MCF 10A (cell line): ENCODE measurements around the gene RPL32. TPM values are rescaled to one million over a fixed set of nuclear protein-coding genes. Genes with fewer than 3 reads are reported as not detected.

Source experiments
- BruUV-seq: library from RNA; stranded (reverse); fragments of 400-500 nt; replicated peaks from 2 replicates; lab custom pipeline; 2021; lab: Mats Ljungman, UMichigan
- CTCF ChIA-PET: fragments of 300-600 bp; sonication (Branson Sonifier 250); formaldehyde crosslinking; extraction: SDS; loops from one replicate; lab custom pipeline; 2021; ENCODE audit warnings: antibody characterized with exemption, inconsistent platforms; lab: Yijun Ruan, JAX
- POLR2A ChIA-PET: fragments of 300-600, 350-650 bp; sonication (Branson Sonifier 250); formaldehyde crosslinking; extraction: SDS; loops from one replicate; lab custom pipeline; 2020; ENCODE audit warnings: antibody characterized with exemption, inconsistent platforms; lab: Yijun Ruan, JAX
- DNase-seq: peaks from one replicate; pipeline ENCODE4 v3.0.0-alpha.2; 2018; ENCODE audit not compliant: unreplicated experiment
- H3K27ac Mint-ChIP-seq: one replicate; pipeline ENCODE4 v1.8.0; 2022; ENCODE audit warnings: mild to moderate bottlenecking, low read depth, mixed read lengths; ENCODE audit not compliant: unreplicated experiment
- H3K27me3 Mint-ChIP-seq: one replicate; pipeline ENCODE4 v1.8.0; 2022; ENCODE audit warnings: mixed read lengths; ENCODE audit not compliant: insufficient read depth, unreplicated experiment
- H3K36me3 Mint-ChIP-seq: one replicate; pipeline ENCODE4 v1.8.0; 2022; ENCODE audit warnings: mild to moderate bottlenecking, moderate library complexity, mixed read lengths; ENCODE audit not compliant: insufficient read depth, unreplicated experiment
- H3K4me1 Mint-ChIP-seq: one replicate; pipeline ENCODE4 v1.8.0; 2022; ENCODE audit warnings: mixed read lengths; ENCODE audit not compliant: insufficient read depth, unreplicated experiment
- H3K4me3 Mint-ChIP-seq: one replicate; pipeline ENCODE4 v1.8.0; 2022; ENCODE audit warnings: mild to moderate bottlenecking, moderate library complexity, mixed read lengths; ENCODE audit not compliant: unreplicated experiment
- H3K9me3 Mint-ChIP-seq: one replicate; pipeline ENCODE4 v1.8.0; 2022; ENCODE audit warnings: mixed read lengths; ENCODE audit not compliant: unreplicated experiment
- CTCF ChIP-seq: fragments of 200-600 bp; IDR thresholded peaks from one replicate; pipeline ENCODE4 v1.8.0; 2022; ENCODE audit warnings: antibody characterized with exemption, mild to moderate bottlenecking; ENCODE audit not compliant: unreplicated experiment
- intact Hi-C: fragments of 100-400 bp; cut with micrococcal nuclease; formaldehyde crosslinking; loops from 2 replicates; pipeline ENCODE4 v1.14.1; 2022
- total RNA-seq: library from RNA; stranded (reverse); gene quantifications from 2 replicates; pipeline ENCODE4 v1.2.3, GENCODE V29; 2022

The RPL32 gene
- total RNA-seq, 1 experiment from 2014 or later = 2,288 TPM

- H3K4me3 Mint-ChIP-seq = no peak overlapping the region
- DNase-seq = peak; percentile 29
- intact Hi-C loops = no loop called here
- POLR2A ChIA-PET = interaction anchor here (0.6 to 4.8 kb wide), 4 partner anchors 10 to 168 kb away, joined by 3 to 39 read pairs (median 3); partner anchors contain the start of genes RPL32 and TMEM40
- no peaks in the 10 kb centered on the region for H3K9me3 Mint-ChIP-seq
- TF ChIP-seq CTCF = no peak
- no peaks in the 10 kb centered on the region for H3K27me3 Mint-ChIP-seq
- no TSS peak for BruUV-seq
- H3K27ac Mint-ChIP-seq = no peak overlapping the region
- H3K36me3 Mint-ChIP-seq = peaks cover 39% of the 10 kb centered on the region
- no peaks in the 10 kb centered on the region for H3K4me1 Mint-ChIP-seq
- CTCF ChIA-PET = interaction anchor here (0.6 to 5.9 kb wide), 8 partner anchors 12 to 149 kb away, joined by 3 to 38 read pairs (median 4); partner anchors contain the start of gene RPL32
These were observed 11.2 kb downstream of the RPL32 start for GRCh38 chr3:12829886-12830784.

- CTCF ChIA-PET = interaction anchor here (0.6 to 5.9 kb wide), 3 partner anchors 12 to 118 kb away, joined by 3 to 38 read pairs (median 4); partner anchors contain the start of gene RPL32
- no peak for TF ChIP-seq CTCF
- peaks cover 32% of the 10 kb centered on the region for H3K36me3 Mint-ChIP-seq
- no peak for DNase-seq
- no peak overlapping the region for H3K4me3 Mint-ChIP-seq
- POLR2A ChIA-PET = interaction anchor here (0.8 to 4.8 kb wide), 2 partner anchors 11 to 22 kb away, joined by 3 to 39 read pairs; partner anchors contain the start of gene RPL32
- H3K9me3 Mint-ChIP-seq = no peaks in the 10 kb centered on the region
- H3K27me3 Mint-ChIP-seq = no peaks in the 10 kb centered on the region
- intact Hi-C loops = no loop called here
- BruUV-seq = no TSS peak
- H3K27ac Mint-ChIP-seq = no peak overlapping the region
- H3K4me1 Mint-ChIP-seq = no peaks in the 10 kb centered on the region
These were observed 12.0 kb downstream of the RPL32 start for GRCh38 chr3:12829404-12829803.

- peak; percentile 5 for DNase-seq
- H3K4me1 Mint-ChIP-seq = no peaks in the 10 kb centered on the region
- no peak overlapping the region for H3K27ac Mint-ChIP-seq
- H3K36me3 Mint-ChIP-seq = peaks cover 25% of the 10 kb centered on the region
- POLR2A ChIA-PET = interaction anchor here (4.8 kb wide), 1 partner anchor 11 kb away, joined by 39 read pairs; the partner anchor contains the start of gene RPL32
- H3K27me3 Mint-ChIP-seq = no peaks in the 10 kb centered on the region
- no peak overlapping the region for H3K4me3 Mint-ChIP-seq
- CTCF ChIA-PET = interaction anchor here (5.9 kb wide), 1 partner anchor 13 kb away, joined by 38 read pairs; the partner anchor contains the start of gene RPL32
- no peak for TF ChIP-seq CTCF
- no peaks in the 10 kb centered on the region for H3K9me3 Mint-ChIP-seq
- BruUV-seq = no TSS peak
- intact Hi-C loops = no loop called here
These were observed 12.6 kb downstream of the RPL32 start for GRCh38 chr3:12828751-12829150.

- Mint-ChIP-seq H3K4me1 (no peaks in the 10 kb centered on the region), H3K27me3 (no peaks in the 10 kb centered on the region), H3K9me3 (no peaks in the 10 kb centered on the region), H3K27ac (no peak overlapping the region), H3K4me3 (no peak overlapping the region), H3K36me3 (no peaks in the 10 kb centered on the region)
- DNase-seq = no peak
- CTCF ChIA-PET = interaction anchor here (0.6 to 3.1 kb wide), 4 partner anchors 16 to 932 kb away, joined by 3 to 15 read pairs (median 4); partner anchors contain the start of gene RPL32
- intact Hi-C loops = no loop called here
- POLR2A ChIA-PET = no interaction called here
- BruUV-seq = no TSS peak
- no peak for TF ChIP-seq CTCF
These were observed 16.2 kb downstream of the RPL32 start for GRCh38 chr3:12825156-12825555.
